ENCODE data around the gene KNDC1. TPM values are rescaled to one million over a fixed set of nuclear protein-coding genes. Genes with fewer than 3 reads are reported as not detected.

Gene KNDC1
- total RNA-seq, 1 donor = 5.6 TPM

GRCh38 chr10:133151543-133151972 lies 8.5 kb upstream of the KNDC1 start:
- DNase-seq (ENCODE audit: low read depth) = no peak
- TF ChIP-seq CTCF (IDR thresholded peaks at IDR 0.05; ENCODE audit: insufficient read depth, low read depth, low read length) = no peak
- H3K4me3 ChIP-seq (ENCODE audit: low read depth, low read length) = no peak overlapping the region

GRCh38 chr10:133154411-133154810 lies 5.6 kb upstream of the KNDC1 start:
- DNase-seq (ENCODE audit: low read depth) = no peak
- TF ChIP-seq CTCF (IDR thresholded peaks at IDR 0.05; ENCODE audit: insufficient read depth, low read depth, low read length) = no peak
- H3K4me3 ChIP-seq (ENCODE audit: low read depth, low read length) = no peak overlapping the region

- no peak for TF ChIP-seq CTCF (IDR thresholded peaks at IDR 0.05; ENCODE audit: insufficient read depth, low read depth, low read length)
- H3K4me3 ChIP-seq (ENCODE audit: low read depth, low read length) = no peak overlapping the region
- DNase-seq (ENCODE audit: low read depth) = no peak
Observed at GRCh38 chr10:133154996-133155778, 4.8 kb upstream of the KNDC1 start.

GRCh38 chr10:133156674-133157579 lies 3.1 kb upstream of the KNDC1 start:
- DNase-seq (ENCODE audit: low read depth) = peak; percentile 61
- H3K4me3 ChIP-seq (ENCODE audit: low read depth, low read length) = no peak overlapping the region
- TF ChIP-seq CTCF (IDR thresholded peaks at IDR 0.05; ENCODE audit: insufficient read depth, low read depth, low read length) = no peak

- H3K4me3 ChIP-seq (ENCODE audit: low read depth, low read length) = no peak overlapping the region
- no peak for TF ChIP-seq CTCF (IDR thresholded peaks at IDR 0.05; ENCODE audit: insufficient read depth, low read depth, low read length)
- no peak for DNase-seq (ENCODE audit: low read depth)
Observed at GRCh38 chr10:133157662-133158436, 2.2 kb upstream of the KNDC1 start.

GRCh38 chr10:133158437-133158755 lies 1.6 kb upstream of the KNDC1 start:
- no peak for TF ChIP-seq CTCF (IDR thresholded peaks at IDR 0.05; ENCODE audit: insufficient read depth, low read depth, low read length)
- H3K4me3 ChIP-seq (ENCODE audit: low read depth, low read length) = no peak overlapping the region
- DNase-seq (ENCODE audit: low read depth) = no peak
